ENCODE measurements around the gene FZD10.

The FZD10 gene

GRCh38 chr12:130186651-130187268 lies 24.5 kb downstream of the FZD10 start:
- Histone ChIP-seq H3K27me3 (ENCODE audit: insufficient read depth, poor library complexity, severe bottlenecking) (no peaks in the 10 kb centered on the region), H3K9me3 (ENCODE audit: severe bottlenecking) (no peaks in the 10 kb centered on the region), H3K4me1 (ENCODE audit: insufficient read depth, poor library complexity, severe bottlenecking) (peaks cover 13% of the 10 kb centered on the region), H3K4me3 (ENCODE audit: severe bottlenecking) (no peak overlapping the region), H3K36me3 (ENCODE audit: low read depth) (no peaks in the 10 kb centered on the region), H3K27ac (ENCODE audit: poor library complexity, severe bottlenecking) (peak overlapping the region; percentile 83)
- peak; percentile 91 for DNase-seq (ENCODE audit: low spot score)
- TF ChIP-seq CTCF (IDR thresholded peaks at IDR 0.05; ENCODE audit: poor library complexity, severe bottlenecking) = no peak
- ATAC-seq (ENCODE audit: low read depth) = peak; percentile 100

- peak; percentile 67 for TF ChIP-seq CTCF (IDR thresholded peaks at IDR 0.05; ENCODE audit: poor library complexity, severe bottlenecking)
- Histone ChIP-seq H3K27me3 (ENCODE audit: insufficient read depth, poor library complexity, severe bottlenecking) (no peaks in the 10 kb centered on the region), H3K9me3 (ENCODE audit: severe bottlenecking) (no peaks in the 10 kb centered on the region), H3K4me3 (ENCODE audit: severe bottlenecking) (no peak overlapping the region), H3K4me1 (ENCODE audit: insufficient read depth, poor library complexity, severe bottlenecking) (no peaks in the 10 kb centered on the region), H3K27ac (ENCODE audit: poor library complexity, severe bottlenecking) (no peak overlapping the region), H3K36me3 (ENCODE audit: low read depth) (no peaks in the 10 kb centered on the region)
- DNase-seq (ENCODE audit: low spot score) = no peak
- peak; percentile 70 for ATAC-seq (ENCODE audit: low read depth)
These were observed 30.5 kb downstream of the FZD10 start for GRCh38 chr12:130192642-130193345.

- Histone ChIP-seq H3K27ac (ENCODE audit: poor library complexity, severe bottlenecking) (no peak overlapping the region), H3K9me3 (ENCODE audit: severe bottlenecking) (no peaks in the 10 kb centered on the region), H3K4me1 (ENCODE audit: insufficient read depth, poor library complexity, severe bottlenecking) (no peaks in the 10 kb centered on the region), H3K4me3 (ENCODE audit: severe bottlenecking) (no peak overlapping the region), H3K36me3 (ENCODE audit: low read depth) (no peaks in the 10 kb centered on the region), H3K27me3 (ENCODE audit: insufficient read depth, poor library complexity, severe bottlenecking) (no peaks in the 10 kb centered on the region)
- ATAC-seq (ENCODE audit: low read depth) = no peak
- DNase-seq (ENCODE audit: low spot score) = no peak
- no peak for TF ChIP-seq CTCF (IDR thresholded peaks at IDR 0.05; ENCODE audit: poor library complexity, severe bottlenecking)
These were observed 31.9 kb downstream of the FZD10 start for GRCh38 chr12:130194154-130194553.

GRCh38 chr12:130195369-130195768 lies 33.1 kb downstream of the FZD10 start:
- H3K36me3 ChIP-seq (ENCODE audit: low read depth) = no peaks in the 10 kb centered on the region
- ATAC-seq (ENCODE audit: low read depth) = no peak
- no peaks in the 10 kb centered on the region for H3K4me1 ChIP-seq (ENCODE audit: insufficient read depth, poor library complexity, severe bottlenecking)
- no peak for TF ChIP-seq CTCF (IDR thresholded peaks at IDR 0.05; ENCODE audit: poor library complexity, severe bottlenecking)
- no peak overlapping the region for H3K27ac ChIP-seq (ENCODE audit: poor library complexity, severe bottlenecking)
- no peaks in the 10 kb centered on the region for H3K9me3 ChIP-seq (ENCODE audit: severe bottlenecking)
- no peak for DNase-seq (ENCODE audit: low spot score)
- no peaks in the 10 kb centered on the region for H3K27me3 ChIP-seq (ENCODE audit: insufficient read depth, poor library complexity, severe bottlenecking)
- H3K4me3 ChIP-seq (ENCODE audit: severe bottlenecking) = no peak overlapping the region

GRCh38 chr12:130195776-130196175 lies 33.5 kb downstream of the FZD10 start:
- Histone ChIP-seq H3K4me1 (ENCODE audit: insufficient read depth, poor library complexity, severe bottlenecking) (no peaks in the 10 kb centered on the region), H3K27ac (ENCODE audit: poor library complexity, severe bottlenecking) (no peak overlapping the region), H3K36me3 (ENCODE audit: low read depth) (no peaks in the 10 kb centered on the region), H3K27me3 (ENCODE audit: insufficient read depth, poor library complexity, severe bottlenecking) (no peaks in the 10 kb centered on the region), H3K9me3 (ENCODE audit: severe bottlenecking) (no peaks in the 10 kb centered on the region), H3K4me3 (ENCODE audit: severe bottlenecking) (no peak overlapping the region)
- no peak for TF ChIP-seq CTCF (IDR thresholded peaks at IDR 0.05; ENCODE audit: poor library complexity, severe bottlenecking)
- ATAC-seq (ENCODE audit: low read depth) (no peak), DNase-seq (ENCODE audit: low spot score) (no peak)

Data from RWPE2 (cell line).